Upper lobe of left lung (tissue), 4 donors: ENCODE data around the gene XYLT1.

ENCODE experiments used
- CTCF ChIP-seq, 6 experiments: fragments of 450-650 bp in 4 of 6; fragments of 200-600 bp in 2 of 6; sonication (generic) in 2 of 6; IDR thresholded peaks; one replicate each; pipeline ENCODE4 v1.5.1; 2016 to 2019; ENCODE audit warnings: antibody characterized with exemption in 6 of 6
- EP300 ChIP-seq, 4 donors: sonication (generic); formaldehyde crosslinking; IDR thresholded peaks; one replicate each; pipeline ENCODE4 v1.5.1; 2017; ENCODE audit warnings: antibody characterized with exemption in 4 of 4, control low read depth in 2 of 4

GRCh38 chr16:17510567-17510966, 39.8 kb upstream of the XYLT1 start:
- no peak for TF ChIP-seq EP300 (IDR thresholded peaks at IDR 0.05)
- TF ChIP-seq CTCF (IDR thresholded peaks at IDR 0.05): no peak
